Breast epithelium (tissue), 3 donors: ENCODE data around the gene TMEM131.
"Not testable (repeated sequence)": the region's sequence is repeated elsewhere in the genome, so short reads cannot be mapped to it uniquely, and the experiment has no call there.

Experiments used
- CTCF ChIP-seq, 3 donors: fragments of 450-650 bp; IDR thresholded peaks; one replicate each; pipeline ENCODE4 v1.5.1; 2016 to 2017; ENCODE audit warnings: antibody characterized with exemption in 3 of 3, mild to moderate bottlenecking in 3 of 3, moderate library complexity in 3 of 3
- POLR2A ChIP-seq: fragments of 450-650 bp; IDR thresholded peaks from one replicate; pipeline ENCODE4 v1.6.1; 2016; ENCODE audit warnings: antibody characterized with exemption, mild to moderate bottlenecking, moderate library complexity
- POLR2AphosphoS5 ChIP-seq, 3 donors: sonication (generic); formaldehyde crosslinking; IDR thresholded peaks; one replicate each; pipeline ENCODE4 v1.6.1; 2017; ENCODE audit warnings: antibody characterized with exemption in 3 of 3

DNA sequence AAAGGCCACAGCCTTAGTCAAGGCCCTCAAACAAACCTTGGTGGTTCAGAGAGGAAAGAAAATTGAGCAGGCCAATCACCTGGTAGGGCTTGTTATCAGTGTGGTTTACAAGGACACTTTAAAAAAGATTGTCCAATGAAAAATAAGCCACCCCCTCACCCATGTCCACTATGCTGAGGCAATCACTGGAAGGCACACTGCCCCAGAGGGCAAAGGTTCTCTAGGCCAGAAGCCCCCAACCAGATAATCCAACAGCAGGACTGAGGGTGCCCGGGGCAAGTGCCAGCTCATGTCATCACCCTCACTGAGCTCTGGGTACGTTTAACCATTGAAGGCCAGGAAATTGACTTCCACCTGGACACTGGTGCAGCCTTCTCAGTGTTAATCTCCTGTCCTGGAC is 171.7 kb downstream of the TMEM131 start:
- not testable (repeated sequence) for TF ChIP-seq CTCF (IDR thresholded peaks at IDR 0.05); POLR2A; POLR2AphosphoS5 (IDR thresholded peaks at IDR 0.05)
